ENCODE measurements around the gene BICC1. TPM values are rescaled to one million over a fixed set of nuclear protein-coding genes. Genes with fewer than 3 reads are reported as not detected.

The BICC1 gene
- total and polyA plus RNA-seq, 2 experiments from 2014 or later: 5.8 to 20.4 TPM

DNA sequence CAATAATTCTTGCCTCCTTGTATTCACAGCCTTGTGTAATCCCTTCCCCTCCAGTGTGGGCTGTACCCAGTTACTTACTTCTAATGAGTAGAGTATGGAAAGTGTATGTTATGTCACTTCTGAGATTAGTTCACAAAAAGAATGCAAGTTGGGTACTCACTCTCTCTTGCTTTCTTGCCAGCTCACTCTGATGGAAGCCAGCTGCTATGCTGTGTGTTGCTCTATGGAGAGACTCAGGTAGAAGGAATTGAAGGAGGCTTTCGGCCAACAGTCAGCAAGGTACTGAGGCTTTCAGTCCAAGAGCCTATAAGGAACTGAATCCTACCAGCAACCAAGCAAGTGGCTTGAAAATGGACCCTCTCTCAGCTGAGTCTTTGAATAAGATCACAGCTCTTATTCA, 9.7 kb upstream of the BICC1 start:
- Histone ChIP-seq H3K27me3 (no peaks in the 10 kb centered on the region), H3K36me3 (replicated peaks; ENCODE audit: insufficient read depth, low read depth) (no peaks in the 10 kb centered on the region), H2AFZ (no peak overlapping the region), H4K20me1 (ENCODE audit: insufficient read depth, poor library complexity, severe bottlenecking) (no peaks in the 10 kb centered on the region), H3K9me3 (ENCODE audit: low read depth) (no peaks in the 10 kb centered on the region), H3K79me2 (no peaks in the 10 kb centered on the region), H3K27ac (no peak overlapping the region), H3K9me2 (replicated peaks; ENCODE audit: insufficient read depth) (no peaks in the 10 kb centered on the region), H3K4me3 (no peak overlapping the region), H3K4me1 (ENCODE audit: insufficient read depth) (no peaks in the 10 kb centered on the region), H3K4me2 (no peak overlapping the region)
- WGBS (ENCODE audit: low lambda C conversion rate, missing lambda C conversion rate): 94% methylated on average over 1 of the region's 1 CpG
- DNase-seq (ENCODE audit: low spot score): no peak
- TF ChIP-seq EZH2phosphoT487 (IDR thresholded peaks at IDR 0.05; ENCODE audit: low read depth, severe bottlenecking, unreplicated experiment) (no peak), EZH2 (IDR thresholded peaks at IDR 0.05; ENCODE audit: borderline replicate concordance) (no peak)
- TF ChIP-seq, protein P1, sequence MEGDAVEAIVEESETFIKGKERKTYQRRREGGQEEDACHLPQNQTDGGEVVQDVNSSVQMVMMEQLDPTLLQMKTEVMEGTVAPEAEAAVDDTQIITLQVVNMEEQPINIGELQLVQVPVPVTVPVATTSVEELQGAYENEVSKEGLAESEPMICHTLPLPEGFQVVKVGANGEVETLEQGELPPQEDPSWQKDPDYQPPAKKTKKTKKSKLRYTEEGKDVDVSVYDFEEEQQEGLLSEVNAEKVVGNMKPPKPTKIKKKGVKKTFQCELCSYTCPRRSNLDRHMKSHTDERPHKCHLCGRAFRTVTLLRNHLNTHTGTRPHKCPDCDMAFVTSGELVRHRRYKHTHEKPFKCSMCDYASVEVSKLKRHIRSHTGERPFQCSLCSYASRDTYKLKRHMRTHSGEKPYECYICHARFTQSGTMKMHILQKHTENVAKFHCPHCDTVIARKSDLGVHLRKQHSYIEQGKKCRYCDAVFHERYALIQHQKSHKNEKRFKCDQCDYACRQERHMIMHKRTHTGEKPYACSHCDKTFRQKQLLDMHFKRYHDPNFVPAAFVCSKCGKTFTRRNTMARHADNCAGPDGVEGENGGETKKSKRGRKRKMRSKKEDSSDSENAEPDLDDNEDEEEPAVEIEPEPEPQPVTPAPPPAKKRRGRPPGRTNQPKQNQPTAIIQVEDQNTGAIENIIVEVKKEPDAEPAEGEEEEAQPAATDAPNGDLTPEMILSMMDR (IDR thresholded peaks at IDR 0.05; ENCODE audit: poor library complexity): no peak

DNA sequence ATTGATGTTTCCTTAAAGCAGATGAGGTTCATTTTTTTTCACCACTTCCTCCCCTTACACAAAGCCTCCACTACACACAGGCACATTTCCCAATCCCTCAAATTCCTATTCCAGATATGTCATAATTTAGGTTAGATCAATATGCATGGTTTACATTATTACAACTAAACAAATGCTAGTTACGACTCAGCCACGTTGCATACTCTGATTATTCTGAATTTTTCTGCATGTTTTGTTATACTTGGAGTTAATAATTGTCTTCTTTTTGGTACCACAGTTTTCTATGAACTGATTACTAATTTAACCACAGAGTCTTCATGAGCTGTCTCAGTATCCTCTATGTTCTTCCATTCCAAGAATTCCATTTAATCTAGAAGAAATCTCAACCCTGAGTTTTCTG, 4.4 kb upstream of the BICC1 start:
- Histone ChIP-seq H3K4me2 (no peak overlapping the region), H3K9me3 (ENCODE audit: low read depth) (no peaks in the 10 kb centered on the region)
- WGBS (ENCODE audit: low lambda C conversion rate, missing lambda C conversion rate): 56% methylated on average over 2 of the region's 2 CpGs

DNA sequence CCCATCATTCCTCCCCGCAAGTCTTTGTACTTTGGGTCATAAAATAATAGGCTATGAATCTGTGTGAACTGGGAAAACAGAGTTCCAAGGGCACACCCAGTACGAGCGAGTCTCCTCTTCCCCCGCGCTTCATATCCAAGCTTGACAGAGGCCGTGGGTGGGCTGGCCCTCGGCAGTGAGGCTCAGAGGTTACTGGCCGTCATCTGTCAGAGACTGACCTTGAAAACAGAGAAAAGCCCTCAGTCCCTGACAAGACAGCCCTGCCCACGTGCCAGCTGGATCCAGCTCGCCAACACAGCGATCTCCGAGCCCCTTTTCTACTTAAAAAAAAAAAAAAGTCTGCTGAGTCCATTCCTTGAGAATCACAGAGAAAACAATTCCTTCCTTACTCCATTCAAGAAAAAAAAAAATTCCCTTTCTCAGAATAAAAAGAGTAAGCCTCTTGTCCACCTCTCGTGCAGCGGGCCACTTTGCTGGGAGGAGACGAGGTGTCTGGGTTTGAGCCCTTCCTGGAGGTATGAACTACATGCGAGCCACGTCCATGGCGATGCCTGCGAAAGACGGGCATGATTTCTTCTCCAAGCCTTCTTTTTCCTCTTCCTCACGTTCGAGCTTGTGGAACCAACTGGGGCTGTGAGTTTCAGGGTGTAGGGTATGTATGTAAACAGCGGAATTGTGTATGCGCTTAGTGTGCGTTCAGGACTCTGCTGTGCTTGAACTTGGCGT, 744 bp upstream of the BICC1 start:
- Histone ChIP-seq H3K4me3 (peak overlapping the region; percentile 36), H3K4me2 (peak overlapping the region; percentile 89), H3K4me1 (ENCODE audit: insufficient read depth) (peaks cover 5% of the 10 kb centered on the region), H3K36me3 (replicated peaks; ENCODE audit: insufficient read depth, low read depth) (no peaks in the 10 kb centered on the region), H2AFZ (peak overlapping the region; percentile 63), H3K9me2 (replicated peaks; ENCODE audit: insufficient read depth) (no peaks in the 10 kb centered on the region), H3K27ac (peak overlapping the region; percentile 75), H4K20me1 (ENCODE audit: insufficient read depth, poor library complexity, severe bottlenecking) (no peaks in the 10 kb centered on the region), H3K79me2 (peaks cover 30% of the 10 kb centered on the region), H3K27me3 (no peaks in the 10 kb centered on the region), H3K9me3 (ENCODE audit: low read depth) (no peaks in the 10 kb centered on the region)
- WGBS (ENCODE audit: low lambda C conversion rate, missing lambda C conversion rate): 24% methylated on average over 26 of the region's 26 CpGs
- TF ChIP-seq EZH2phosphoT487 (IDR thresholded peaks at IDR 0.05; ENCODE audit: low read depth, severe bottlenecking, unreplicated experiment) (no peak), EZH2 (IDR thresholded peaks at IDR 0.05; ENCODE audit: borderline replicate concordance) (no peak)
- TF ChIP-seq, protein P1 (IDR thresholded peaks at IDR 0.05; ENCODE audit: poor library complexity): no peak
- peak; percentile 19 for DNase-seq (ENCODE audit: low spot score)

More for the DNA sequence above, 4.4 kb upstream of the BICC1 start:
- H3K9me2 ChIP-seq (replicated peaks; ENCODE audit: insufficient read depth): no peaks in the 10 kb centered on the region
- H2AFZ ChIP-seq: no peak overlapping the region
- no peaks in the 10 kb centered on the region for H3K4me1 ChIP-seq (ENCODE audit: insufficient read depth)
- H3K27me3 ChIP-seq: no peaks in the 10 kb centered on the region
- H4K20me1 ChIP-seq (ENCODE audit: insufficient read depth, poor library complexity, severe bottlenecking): no peaks in the 10 kb centered on the region
- H3K36me3 ChIP-seq (replicated peaks; ENCODE audit: insufficient read depth, low read depth): no peaks in the 10 kb centered on the region
- H3K79me2 ChIP-seq: no peaks in the 10 kb centered on the region
- H3K27ac ChIP-seq: no peak overlapping the region
- no peak for DNase-seq (ENCODE audit: low spot score)
- TF ChIP-seq, protein P1 (IDR thresholded peaks at IDR 0.05; ENCODE audit: poor library complexity): no peak
- TF ChIP-seq EZH2 (IDR thresholded peaks at IDR 0.05; ENCODE audit: borderline replicate concordance) (no peak), EZH2phosphoT487 (IDR thresholded peaks at IDR 0.05; ENCODE audit: low read depth, severe bottlenecking, unreplicated experiment) (no peak)
- H3K4me3 ChIP-seq: no peak overlapping the region
